CD4-positive, CD25-positive, alpha-beta regulatory T cell (primary cell): Measurements from ENCODE around the gene OR2L8. TPM values are rescaled to one million over a fixed set of nuclear protein-coding genes. Genes with fewer than 3 reads are reported as not detected.
A peak's percentile ranks its signal among the peaks of the same experiment; 100 is the strongest.

Experiments used
- ATAC-seq, 2 donors: fragments of 150-1000 bp; cut with Tn5 transposase; one replicate each; pipeline ENCODE4 v1.10.0; 2021; ENCODE audit warnings: low read depth in 2 of 2, moderate number of reproducible peaks in 2 of 2, moderate library complexity in 1 of 2
- DNase-seq, 3 donors: peaks; one replicate each; pipeline versions ENCODE4 v3.0.0 to v3.0.0-alpha.2; 2012 to 2022; ENCODE audit warnings: mixed read lengths in 1 of 3
- H3K27ac ChIP-seq: one replicate; pipeline ENCODE4 v1.7.0; 2013; ENCODE audit warnings: mild to moderate bottlenecking, low read length; ENCODE audit not compliant: insufficient read depth, poor library complexity, severe bottlenecking
- H3K27me3 ChIP-seq: one replicate; pipeline ENCODE4 v1.7.0; 2013; ENCODE audit warnings: low read length; ENCODE audit not compliant: control insufficient read depth, insufficient read depth
- H3K36me3 ChIP-seq: one replicate; pipeline ENCODE4 v1.7.0; 2013; ENCODE audit warnings: mild to moderate bottlenecking, low read length, moderate library complexity; ENCODE audit not compliant: control insufficient read depth, insufficient read depth
- H3K4me1 ChIP-seq: 2 replicates; pipeline ENCODE4 v1.7.0; 2013; ENCODE audit warnings: mild to moderate bottlenecking, low read length; ENCODE audit not compliant: insufficient read depth, control insufficient read depth, poor library complexity, severe bottlenecking
- H3K4me3 ChIP-seq: one replicate; pipeline ENCODE4 v1.7.0; 2013; ENCODE audit warnings: low read depth, mild to moderate bottlenecking, low read length, moderate library complexity
- H3K9me3 ChIP-seq, 2 experiments: 1 replicate in 1 of 2; 2 replicates in 1 of 2; pipeline ENCODE4 v1.7.0; 2013; ENCODE audit warnings: low read length in 2 of 2, mild to moderate bottlenecking in 1 of 2, moderate library complexity in 1 of 2; ENCODE audit not compliant: control insufficient read depth in 2 of 2
- H3K27ac Mint-ChIP-seq, 3 donors: one replicate each; pipeline ENCODE4 v1.8.0; 2020 to 2022; ENCODE audit warnings: mild to moderate bottlenecking in 3 of 3, mixed read lengths in 3 of 3, moderate library complexity in 2 of 3
- H3K27me3 Mint-ChIP-seq: one replicate; pipeline ENCODE4 v1.8.0; 2022; ENCODE audit warnings: mild to moderate bottlenecking, mixed read lengths
- H3K36me3 Mint-ChIP-seq: one replicate; pipeline ENCODE4 v1.8.0; 2020; ENCODE audit warnings: mixed read lengths
- H3K4me1 Mint-ChIP-seq, 4 donors: one replicate each; pipeline ENCODE4 v1.8.0; 2020 to 2022; ENCODE audit warnings: mixed read lengths in 4 of 4, mild to moderate bottlenecking in 1 of 4
- H3K4me3 Mint-ChIP-seq, 4 donors: one replicate each; pipeline ENCODE4 v1.8.0; 2020 to 2022; ENCODE audit warnings: mild to moderate bottlenecking in 4 of 4, mixed read lengths in 4 of 4, moderate library complexity in 3 of 4
- H3K9me3 Mint-ChIP-seq, 7 donors: one replicate each; pipeline ENCODE4 v1.8.0; 2020 to 2022; ENCODE audit warnings: mixed read lengths in 7 of 7, mild to moderate bottlenecking in 3 of 7, moderate library complexity in 2 of 7
- polyA plus RNA-seq, 4 donors: library from polyadenylated mRNA; unstranded; fragments of 300-500 nt; fragmentation: Illumina TruSeq; gene quantifications; one replicate each; pipeline ENCODE4 v1.2.3, GENCODE V29; 2021
- total RNA-seq: library from RNA; stranded (reverse); gene quantifications from one replicate; pipeline ENCODE4 v1.2.3, GENCODE V29; 2022

The OR2L8 gene
- total and polyA plus RNA-seq, 5 donors from 2014 or later, result 0.42 TPM; not detected in 4

DNA sequence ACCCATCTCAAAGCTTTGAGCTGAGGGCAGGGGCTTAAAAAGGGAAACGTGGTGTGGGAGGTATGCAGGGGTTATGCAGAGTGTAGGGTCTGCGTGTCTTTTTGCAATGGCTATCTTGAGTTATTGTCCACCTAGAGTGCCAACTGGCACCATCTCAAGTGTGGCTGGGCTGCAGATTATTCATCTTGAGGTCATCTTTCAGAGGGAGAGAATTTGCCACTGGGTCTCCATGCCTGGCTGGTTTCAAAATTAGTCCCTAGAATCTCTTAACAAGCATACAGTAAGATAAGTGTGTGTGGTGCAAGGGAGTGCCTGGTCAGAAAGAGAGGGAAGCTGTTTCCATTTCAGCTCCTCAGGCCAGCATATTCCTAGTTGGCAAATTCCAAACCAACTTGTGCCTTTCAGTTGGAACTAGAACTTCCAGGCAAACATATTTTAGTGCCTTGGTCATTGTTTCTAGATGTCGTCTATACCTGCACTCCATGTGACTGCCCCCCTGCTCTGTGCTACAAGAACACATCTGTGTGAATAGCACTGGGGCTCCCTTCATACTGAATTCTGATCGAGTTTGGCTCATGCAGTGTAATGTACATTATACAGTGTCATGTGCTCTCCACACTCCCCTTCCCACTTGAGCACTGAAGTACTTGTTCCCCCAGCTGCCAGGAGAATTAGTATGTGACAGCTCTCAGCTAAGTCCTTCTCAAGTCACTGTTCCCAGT is 33.6 kb upstream of the OR2L8 start:
- ATAC-seq (no peak), DNase-seq (no peak)
- no peak overlapping the region for H3K4me3 Mint-ChIP-seq
- Histone ChIP-seq H3K4me1 (no peaks in the 10 kb centered on the region), H3K4me3 (no peak overlapping the region), H3K27ac (no peak overlapping the region), H3K36me3 (no peaks in the 10 kb centered on the region), H3K27me3 (no peaks in the 10 kb centered on the region), H3K9me3 (no peaks in the 10 kb centered on the region)
- H3K27ac Mint-ChIP-seq, result no peak overlapping the region
- no peaks in the 10 kb centered on the region for H3K4me1 Mint-ChIP-seq
- no peaks in the 10 kb centered on the region for H3K36me3 Mint-ChIP-seq
- peaks cover 0 to 2% (median 0%) of the 10 kb centered on the region in 7 donors for H3K9me3 Mint-ChIP-seq
- peaks cover 4% of the 10 kb centered on the region for H3K27me3 Mint-ChIP-seq

GRCh38 chr1:247919952-247920351 is 28.7 kb upstream of the OR2L8 start, which contains the start of gene OR2T8:
Gene OR2T8, plus strand, starts transcription at chr1:247920252. Its CDS starts 766 bp downstream, at chr1:247921018.
- H3K4me1 ChIP-seq, result no peaks in the 10 kb centered on the region
- Mint-ChIP-seq H3K4me1 (no peaks in the 10 kb centered on the region), H3K27ac (no peak within 1 kb of the TSS), H3K4me3 (no peak within 1 kb of the TSS), H3K9me3 (peaks cover 0 to 1% (median 0%) of the 10 kb centered on the region in 7 donors), H3K27me3 (no peaks in the 10 kb centered on the region), H3K36me3 (no peaks in the 10 kb centered on the region)
- no peaks in the 10 kb centered on the region for H3K9me3 ChIP-seq
- no peak within 1 kb of the TSS for H3K27ac ChIP-seq
- DNase-seq, result no peak
- no peak for ATAC-seq
- no peaks in the 10 kb centered on the region for H3K36me3 ChIP-seq
- H3K27me3 ChIP-seq, result no peaks in the 10 kb centered on the region
- H3K4me3 ChIP-seq, result no peak within 1 kb of the TSS

DNA sequence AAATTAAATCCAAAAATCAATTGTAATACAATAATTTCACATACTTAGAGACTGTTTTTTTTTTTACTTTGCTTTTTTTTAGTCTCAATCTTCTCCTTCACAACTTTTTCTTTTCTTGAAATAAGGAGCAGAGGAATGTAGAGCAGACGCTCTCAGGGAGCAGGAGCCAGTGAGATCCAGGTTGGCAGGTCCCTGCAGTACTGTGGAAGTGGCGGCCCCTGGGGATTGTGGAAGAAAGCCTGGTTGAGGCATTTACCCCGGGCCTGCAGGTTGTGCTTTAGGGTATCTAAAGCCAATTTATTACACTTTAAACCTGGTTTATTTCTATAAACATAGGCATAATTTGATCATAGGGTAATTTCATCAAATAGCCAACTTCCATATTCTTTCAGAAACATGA is 24.7 kb upstream of the OR2L8 start:
- H3K27ac ChIP-seq, result no peak overlapping the region
- H3K4me1 Mint-ChIP-seq, result no peaks in the 10 kb centered on the region
- no peak overlapping the region for H3K4me3 ChIP-seq
- H3K9me3 Mint-ChIP-seq, result peaks cover 0 to 4% (median 0%) of the 10 kb centered on the region in 7 donors
- H3K36me3 Mint-ChIP-seq, result no peaks in the 10 kb centered on the region
- H3K27me3 Mint-ChIP-seq, result no peaks in the 10 kb centered on the region
- ATAC-seq (no peak), DNase-seq (no peak)
- H3K4me3 Mint-ChIP-seq, result no peak overlapping the region
- no peaks in the 10 kb centered on the region for H3K9me3 ChIP-seq
- H3K4me1 ChIP-seq, result no peaks in the 10 kb centered on the region
- H3K27ac Mint-ChIP-seq, result no peak overlapping the region
- no peaks in the 10 kb centered on the region for H3K27me3 ChIP-seq
- no peaks in the 10 kb centered on the region for H3K36me3 ChIP-seq

DNA sequence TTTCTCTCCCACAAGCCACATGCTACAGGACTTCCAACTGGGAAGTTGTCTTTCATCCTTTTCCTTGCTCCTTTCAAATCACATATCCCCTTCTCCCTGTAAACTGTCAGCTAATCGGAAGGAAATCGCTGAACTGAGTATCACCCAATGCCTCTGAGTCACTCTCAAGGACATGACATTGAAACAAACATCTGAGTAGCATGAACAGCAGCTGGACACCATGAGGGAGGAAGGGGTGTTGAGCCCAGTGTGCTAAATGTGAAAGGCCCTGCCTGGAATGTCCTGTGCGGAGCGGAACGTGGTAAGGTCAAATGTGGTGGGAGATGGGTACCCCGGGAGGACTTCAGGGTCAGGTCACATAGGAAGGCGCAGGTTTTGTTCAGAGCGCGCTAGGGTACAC is 23.8 kb upstream of the OR2L8 start, which contains the start of gene OR2AJ1:
Gene OR2AJ1 (plus strand): TSS at position 22 of the 400 bp plus-strand sequence. CDS start 8,880 bp downstream, outside the sequence.
- no peaks in the 10 kb centered on the region for H3K9me3 ChIP-seq
- Mint-ChIP-seq H3K9me3 (peaks cover 0 to 4% (median 0%) of the 10 kb centered on the region in 7 donors), H3K27me3 (no peaks in the 10 kb centered on the region), H3K36me3 (no peaks in the 10 kb centered on the region), H3K27ac (no peak within 1 kb of the TSS), H3K4me3 (no peak within 1 kb of the TSS), H3K4me1 (no peaks in the 10 kb centered on the region)
- no peak for DNase-seq
- no peak within 1 kb of the TSS for H3K4me3 ChIP-seq
- no peaks in the 10 kb centered on the region for H3K4me1 ChIP-seq
- no peaks in the 10 kb centered on the region for H3K27me3 ChIP-seq
- no peaks in the 10 kb centered on the region for H3K36me3 ChIP-seq
- ATAC-seq, result no peak
- H3K27ac ChIP-seq, result no peak within 1 kb of the TSS

DNA sequence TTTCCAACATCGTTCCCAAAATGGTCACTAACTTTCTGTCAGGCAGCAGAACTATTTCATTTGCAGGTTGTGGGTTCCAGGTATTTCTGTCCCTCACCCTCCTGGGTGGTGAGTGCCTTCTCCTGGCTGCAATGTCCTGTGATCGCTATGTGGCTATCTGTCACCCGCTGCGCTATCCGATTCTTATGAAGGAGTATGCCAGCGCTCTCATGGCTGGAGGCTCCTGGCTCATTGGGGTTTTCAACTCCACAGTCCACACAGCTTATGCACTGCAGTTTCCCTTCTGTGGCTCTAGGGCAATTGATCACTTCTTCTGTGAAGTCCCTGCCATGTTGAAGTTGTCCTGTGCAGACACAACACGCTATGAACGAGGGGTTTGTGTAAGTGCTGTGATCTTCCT is 14.7 kb upstream of the OR2L8 start:
- Mint-ChIP-seq H3K27me3 (no peaks in the 10 kb centered on the region), H3K9me3 (peaks cover 0 to 7% (median 2%) of the 10 kb centered on the region in 7 donors), H3K4me1 (peaks cover 0 to 3% (median 0%) of the 10 kb centered on the region in 4 donors), H3K27ac (no peak overlapping the region), H3K4me3 (no peak overlapping the region), H3K36me3 (no peaks in the 10 kb centered on the region)
- H3K9me3 ChIP-seq, result no peaks in the 10 kb centered on the region
- H3K27ac ChIP-seq, result no peak overlapping the region
- H3K4me1 ChIP-seq, result peaks cover 5% of the 10 kb centered on the region
- H3K36me3 ChIP-seq, result no peaks in the 10 kb centered on the region
- ATAC-seq (no peak), DNase-seq (no peak)
- no peak overlapping the region for H3K4me3 ChIP-seq
- H3K27me3 ChIP-seq, result no peaks in the 10 kb centered on the region

DNA sequence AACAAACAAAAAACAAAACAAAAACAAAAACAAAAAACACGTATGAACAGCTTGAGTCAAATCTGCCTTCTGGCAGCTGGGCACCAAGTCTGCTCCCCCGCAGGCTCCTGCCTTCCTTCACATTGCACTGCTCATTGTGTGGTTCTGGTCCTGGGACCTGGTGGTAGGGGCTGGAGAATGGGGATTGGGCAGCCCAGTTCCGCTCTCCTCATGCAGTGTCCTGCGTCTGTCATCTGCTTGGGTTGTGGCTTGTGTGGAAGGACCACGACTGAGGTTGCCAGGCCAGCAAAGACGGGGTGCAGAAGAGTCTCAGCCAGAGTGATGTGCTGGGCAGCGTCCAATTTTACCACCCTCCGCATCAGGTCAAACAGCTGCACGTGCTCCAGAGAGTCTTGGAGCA is 12.9 kb upstream of the OR2L8 start:
- no peak for DNase-seq
- H3K27me3 Mint-ChIP-seq, result no peaks in the 10 kb centered on the region
- H3K4me3 Mint-ChIP-seq, result no peak overlapping the region
- no peak for ATAC-seq
- Histone ChIP-seq H3K4me3 (no peak overlapping the region), H3K4me1 (peaks cover 5% of the 10 kb centered on the region), H3K27me3 (no peaks in the 10 kb centered on the region), H3K9me3 (no peaks in the 10 kb centered on the region), H3K27ac (no peak overlapping the region), H3K36me3 (no peaks in the 10 kb centered on the region)
- H3K4me1 Mint-ChIP-seq, result peaks cover 0 to 3% (median 0%) of the 10 kb centered on the region in 4 donors
- H3K27ac Mint-ChIP-seq, result no peak overlapping the region
- H3K9me3 Mint-ChIP-seq, result peaks cover 0 to 7% (median 2%) of the 10 kb centered on the region in 7 donors
- no peaks in the 10 kb centered on the region for H3K36me3 Mint-ChIP-seq

DNA sequence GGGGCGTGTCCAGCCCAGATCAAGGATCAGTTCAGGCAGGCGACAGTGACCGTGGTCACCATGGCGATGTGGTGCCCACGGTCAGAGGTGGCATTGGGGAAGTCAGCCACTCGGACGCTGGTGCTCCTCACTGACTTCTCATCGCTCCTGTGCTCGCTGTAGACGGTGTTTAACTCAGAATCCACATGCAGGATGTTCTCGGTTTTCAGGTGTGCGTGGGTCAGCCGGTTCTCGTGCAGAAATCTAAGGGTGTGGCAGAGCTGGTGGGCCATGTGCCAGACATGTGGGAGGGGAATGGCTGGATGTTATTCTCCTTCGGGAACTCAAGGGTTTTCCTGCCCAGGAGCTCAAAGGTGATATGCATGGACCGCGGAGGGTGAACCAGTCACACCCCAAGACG is 12.2 kb upstream of the OR2L8 start:
- Mint-ChIP-seq H3K36me3 (no peaks in the 10 kb centered on the region), H3K27me3 (no peaks in the 10 kb centered on the region), H3K27ac (no peak overlapping the region), H3K4me3 (peak overlapping the region in 1 of 4 donors; percentile 48), H3K9me3 (peaks cover 0 to 10% (median 2%) of the 10 kb centered on the region in 7 donors), H3K4me1 (peaks cover 0 to 3% (median 0%) of the 10 kb centered on the region in 4 donors)
- ATAC-seq (no peak), DNase-seq (no peak)
- H3K4me3 ChIP-seq, result no peak overlapping the region
- H3K9me3 ChIP-seq, result no peaks in the 10 kb centered on the region
- no peaks in the 10 kb centered on the region for H3K36me3 ChIP-seq
- peaks cover 5% of the 10 kb centered on the region for H3K4me1 ChIP-seq
- no peak overlapping the region for H3K27ac ChIP-seq
- H3K27me3 ChIP-seq, result no peaks in the 10 kb centered on the region
